ENCODE measurements around the gene ADA. TPM values are rescaled to one million over a fixed set of nuclear protein-coding genes. Genes with fewer than 3 reads are reported as not detected.

ADA gene
- total RNA-seq, 1 experiment from 2014 or later, result 9.6 TPM

DNA sequence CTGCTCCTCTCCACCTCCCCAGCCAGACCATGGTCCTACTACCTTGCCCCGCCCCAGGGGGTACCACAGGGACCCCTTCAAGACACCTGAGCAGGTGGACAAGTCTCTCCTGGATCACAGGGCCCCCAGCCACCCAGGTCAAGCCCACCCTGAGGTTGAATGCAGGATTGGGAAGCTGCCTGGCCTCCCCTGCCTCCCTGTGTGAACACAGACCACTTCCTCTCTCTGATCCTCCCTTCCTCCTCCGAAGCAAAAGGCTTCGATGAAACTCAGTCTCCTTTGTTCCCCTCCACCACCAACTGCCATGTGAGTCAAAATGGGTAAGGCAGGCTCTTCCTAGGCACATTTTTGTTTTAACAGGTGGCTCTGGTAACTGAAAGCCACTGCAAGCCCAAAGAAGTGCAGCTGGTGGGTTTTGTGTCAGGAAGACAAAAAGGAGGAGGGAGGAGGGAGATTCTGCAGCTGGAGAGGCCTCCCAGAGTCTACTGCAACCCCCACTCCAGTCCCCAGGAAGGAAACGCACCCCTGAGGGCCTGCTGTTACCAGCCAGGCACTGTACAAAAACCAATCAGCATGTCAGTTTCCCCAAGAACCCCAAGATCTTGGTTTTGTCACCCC, 5.4 kb downstream of the ADA start:
- H3K4me1 ChIP-seq (replicated peaks), result peaks cover 47% of the 10 kb centered on the region
- no peaks in the 10 kb centered on the region for H3K27me3 ChIP-seq (replicated peaks)
- no peak for DNase-seq (ENCODE audit: low read depth in 1 of 2, low spot score in 2 of 2)
- H3K4me3 ChIP-seq, result no peak overlapping the region
- H3K36me3 ChIP-seq, result no peaks in the 10 kb centered on the region
- no peaks in the 10 kb centered on the region for H3K9me3 ChIP-seq (replicated peaks)
- no peak overlapping the region for H3K27ac ChIP-seq

DNA sequence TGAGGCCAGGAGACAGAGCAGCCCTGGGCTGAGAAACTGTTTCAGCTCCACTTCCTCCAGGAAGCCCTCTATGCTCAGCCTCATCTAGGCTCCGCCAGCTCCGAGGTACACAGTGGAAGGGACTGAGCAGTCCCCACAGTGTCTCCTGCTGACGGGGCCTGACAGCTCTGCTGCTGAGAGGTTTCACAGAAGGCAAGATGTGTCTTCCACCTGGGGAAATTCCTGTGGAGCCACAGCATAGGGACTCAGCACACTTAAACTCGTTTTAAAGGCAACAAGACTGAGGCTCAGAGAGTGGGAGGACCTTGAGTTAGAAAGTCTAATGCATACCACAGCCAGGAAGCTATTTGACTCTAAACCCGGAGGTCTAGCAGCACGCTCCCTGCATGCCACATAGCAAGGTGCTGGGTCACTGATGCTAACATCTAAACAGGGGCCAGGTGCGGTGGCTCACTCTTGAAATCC, 6.8 kb downstream of the ADA start:
- H3K4me3 ChIP-seq, result no peak overlapping the region
- H3K4me1 ChIP-seq (replicated peaks), result peaks cover 42% of the 10 kb centered on the region
- no peaks in the 10 kb centered on the region for H3K9me3 ChIP-seq (replicated peaks)
- DNase-seq (ENCODE audit: low read depth in 1 of 2, low spot score in 2 of 2), result no peak
- H3K27ac ChIP-seq, result no peak overlapping the region
- H3K27me3 ChIP-seq (replicated peaks), result no peaks in the 10 kb centered on the region
- no peaks in the 10 kb centered on the region for H3K36me3 ChIP-seq

DNA sequence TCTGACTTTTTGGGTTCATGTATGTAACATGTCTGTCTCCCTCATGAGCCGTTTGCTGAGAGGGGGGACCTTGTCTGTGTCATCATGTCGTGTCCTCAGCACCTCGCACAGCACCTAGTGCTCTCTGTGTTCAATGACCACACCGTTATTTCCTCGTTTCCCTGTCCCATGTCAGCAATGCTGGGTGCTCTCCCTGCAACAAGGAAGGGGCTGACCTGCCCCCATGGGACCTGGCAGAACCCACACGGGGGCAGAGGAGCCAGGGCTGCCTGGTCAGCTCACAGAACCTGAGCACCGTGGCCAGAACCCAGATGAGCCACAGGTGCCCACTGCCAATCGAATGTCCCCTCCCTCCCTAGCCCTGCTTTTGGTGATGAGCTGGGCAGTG, 7.3 kb downstream of the ADA start:
- no peak for DNase-seq (ENCODE audit: low read depth in 1 of 2, low spot score in 2 of 2)
- Histone ChIP-seq H3K9me3 (replicated peaks) (no peaks in the 10 kb centered on the region), H3K4me1 (replicated peaks) (peaks cover 42% of the 10 kb centered on the region), H3K27me3 (replicated peaks) (no peaks in the 10 kb centered on the region), H3K27ac (peak overlapping the region; percentile 67), H3K4me3 (no peak overlapping the region), H3K36me3 (no peaks in the 10 kb centered on the region)

DNA sequence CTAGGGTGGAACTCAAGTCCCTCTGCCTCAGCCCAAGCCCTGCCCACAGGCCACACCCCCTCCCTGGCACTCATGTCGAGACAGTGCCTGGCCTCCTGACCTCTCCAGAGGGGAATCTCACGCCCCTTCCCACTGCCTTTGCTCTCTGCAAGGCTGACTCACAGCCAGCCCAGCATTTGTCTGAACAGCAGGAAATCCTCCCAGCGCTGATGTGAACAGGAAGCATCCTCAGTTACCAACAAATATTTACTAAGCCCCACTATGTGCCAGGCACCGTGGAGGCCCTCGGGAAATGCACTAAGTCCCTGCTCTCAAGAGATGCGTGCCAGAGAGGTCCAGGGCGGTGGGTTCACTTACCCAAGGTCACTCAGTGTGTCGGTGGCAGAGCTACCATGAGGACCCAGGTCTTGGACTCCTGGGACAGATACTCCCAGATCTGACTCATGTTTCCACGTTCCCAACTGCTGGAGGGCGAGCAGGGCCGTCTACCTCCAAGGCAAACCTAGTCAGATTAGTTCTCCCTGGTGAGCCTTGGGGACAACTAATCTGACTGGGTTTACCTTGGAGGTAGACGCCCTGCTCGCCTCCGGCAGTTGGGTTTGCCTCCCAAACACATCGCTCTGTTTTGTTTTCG, 7.8 kb downstream of the ADA start:
- Histone ChIP-seq H3K36me3 (no peaks in the 10 kb centered on the region), H3K9me3 (replicated peaks) (no peaks in the 10 kb centered on the region), H3K4me3 (no peak overlapping the region), H3K27ac (peak overlapping the region; percentile 67), H3K27me3 (replicated peaks) (no peaks in the 10 kb centered on the region), H3K4me1 (replicated peaks) (peaks cover 42% of the 10 kb centered on the region)
- DNase-seq (ENCODE audit: low read depth in 1 of 2, low spot score in 2 of 2), result peak; percentile 57 to 71

DNA sequence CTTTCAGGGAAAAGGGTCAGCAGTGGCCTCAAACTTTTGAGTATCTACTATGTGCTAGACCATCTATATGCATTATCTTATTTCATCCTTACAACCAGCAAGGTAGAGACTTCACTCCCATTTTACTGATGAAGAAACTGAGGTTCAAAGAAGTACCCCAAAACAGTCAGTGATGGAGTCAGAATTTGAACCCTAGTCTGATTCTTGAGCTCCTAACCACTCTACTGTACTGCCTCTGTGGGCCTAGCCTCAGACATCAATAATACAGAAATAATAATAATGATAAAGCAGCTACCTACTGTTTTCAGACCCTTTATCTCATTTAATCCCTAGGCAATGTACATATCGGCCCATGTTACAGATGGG, 8.4 kb downstream of the ADA start:
- peaks cover 42% of the 10 kb centered on the region for H3K4me1 ChIP-seq (replicated peaks)
- peak overlapping the region; percentile 67 for H3K27ac ChIP-seq
- no peaks in the 10 kb centered on the region for H3K9me3 ChIP-seq (replicated peaks)
- H3K4me3 ChIP-seq, result no peak overlapping the region
- H3K36me3 ChIP-seq, result no peaks in the 10 kb centered on the region
- no peaks in the 10 kb centered on the region for H3K27me3 ChIP-seq (replicated peaks)
- DNase-seq (ENCODE audit: low read depth in 1 of 2, low spot score in 2 of 2), result no peak

DNA sequence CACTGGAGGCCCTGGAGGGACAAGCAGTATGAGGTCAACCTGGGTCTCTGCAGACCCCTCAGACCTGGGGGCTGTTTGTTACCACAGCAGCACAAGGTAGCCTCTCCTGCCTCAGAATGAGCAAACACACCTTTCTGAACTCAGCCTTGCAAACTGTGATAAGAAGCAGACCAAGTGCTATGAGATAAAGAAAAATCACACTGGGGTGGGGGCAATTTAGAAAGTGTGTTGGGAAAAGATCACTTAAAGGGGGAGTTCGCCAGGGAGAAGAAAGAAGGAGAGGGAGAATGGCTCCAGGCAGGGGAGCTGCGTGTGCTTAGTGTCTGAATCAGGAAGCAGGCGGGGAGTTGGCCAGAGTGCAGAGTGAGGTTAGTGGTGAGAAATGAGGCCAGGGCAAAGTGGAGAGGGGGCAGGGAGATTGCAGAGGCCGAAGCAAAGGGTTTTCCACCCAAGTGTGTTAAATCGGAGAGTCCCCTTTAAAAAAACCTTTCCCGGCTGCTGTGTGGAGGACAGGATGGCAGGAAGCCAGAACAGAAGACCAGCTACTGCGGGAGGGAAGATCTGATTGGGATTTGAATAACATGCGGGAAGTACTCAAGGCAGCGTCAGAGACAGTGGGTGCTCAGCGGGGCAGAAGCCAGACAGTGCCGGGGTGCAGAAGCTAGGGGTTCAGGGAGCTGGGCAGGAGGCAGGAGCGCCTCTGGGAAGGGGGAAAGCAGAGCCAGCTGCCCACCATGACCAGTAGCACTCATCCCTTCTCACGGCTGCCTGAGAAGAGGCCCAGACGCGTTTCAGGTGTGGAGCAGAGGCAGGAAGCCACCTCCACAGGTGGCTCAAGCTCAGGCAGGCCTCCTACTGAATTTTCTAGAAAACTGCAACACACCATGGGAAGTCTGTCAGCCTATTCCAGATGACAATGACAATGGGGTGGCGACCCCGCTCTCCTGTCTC, 9.0 kb downstream of the ADA start:
- no peak overlapping the region for H3K4me3 ChIP-seq

DNA sequence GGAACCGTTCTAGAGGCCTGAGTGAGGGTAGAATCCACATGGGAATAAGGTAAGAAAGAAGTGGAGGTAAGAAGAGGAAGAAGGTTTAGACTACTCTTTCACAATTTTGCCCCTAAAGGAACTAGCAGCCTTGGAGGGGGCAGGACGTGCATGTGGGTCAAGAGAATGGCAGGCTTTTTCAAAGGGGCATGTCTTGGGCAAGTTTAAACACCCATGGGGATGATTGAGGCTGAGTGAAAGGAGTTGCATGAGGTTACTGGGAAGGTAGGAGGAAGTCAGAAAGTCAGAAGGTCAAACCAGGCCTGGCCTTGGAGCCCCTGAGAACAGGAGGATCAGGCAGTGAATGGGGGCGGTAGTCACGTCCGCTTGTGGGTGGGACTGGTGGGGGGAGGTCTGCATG, 10.2 kb downstream of the ADA start:
- H3K4me1 ChIP-seq (replicated peaks), result peaks cover 30% of the 10 kb centered on the region

More for the DNA sequence above, 9.0 kb downstream of the ADA start:
- peak; percentile 58 to 61 for DNase-seq (ENCODE audit: low read depth in 1 of 2, low spot score in 2 of 2)
- Histone ChIP-seq H3K4me1 (replicated peaks) (peaks cover 42% of the 10 kb centered on the region), H3K27ac (peak overlapping the region; percentile 9; the same call in 1 of the 2 replicates), H3K9me3 (replicated peaks) (no peaks in the 10 kb centered on the region), H3K27me3 (replicated peaks) (no peaks in the 10 kb centered on the region), H3K36me3 (no peaks in the 10 kb centered on the region)

DNA sequence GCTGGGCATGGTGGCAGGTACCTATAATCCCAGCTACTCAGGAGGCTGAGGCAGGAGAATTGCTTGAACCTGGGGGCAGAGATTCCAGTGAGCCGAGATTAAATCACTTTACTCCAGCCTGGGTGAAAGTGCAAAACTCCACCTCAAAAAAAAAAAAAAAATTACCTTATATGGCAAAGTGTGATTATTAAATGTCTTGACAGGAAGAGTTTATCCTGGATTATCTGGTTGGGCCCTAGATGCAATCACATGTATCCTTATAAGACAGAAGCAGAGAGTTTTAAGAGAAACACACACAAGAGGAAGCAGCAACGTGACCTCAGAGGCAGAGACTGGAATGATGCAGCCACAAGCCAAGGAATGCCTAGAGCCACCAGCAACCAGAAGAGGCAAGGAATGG, 11.0 kb downstream of the ADA start:
- DNase-seq (ENCODE audit: low read depth in 1 of 2, low spot score in 2 of 2), result no peak
- Histone ChIP-seq H3K4me1 (replicated peaks) (peaks cover 27% of the 10 kb centered on the region), H3K27ac (no peak overlapping the region), H3K36me3 (no peaks in the 10 kb centered on the region), H3K27me3 (replicated peaks) (no peaks in the 10 kb centered on the region), H3K9me3 (replicated peaks) (no peaks in the 10 kb centered on the region), H3K4me3 (no peak overlapping the region)

More for the DNA sequence above, 10.2 kb downstream of the ADA start:
- no peak for DNase-seq (ENCODE audit: low read depth in 1 of 2, low spot score in 2 of 2)
- no peak overlapping the region for H3K4me3 ChIP-seq
- no peak overlapping the region for H3K27ac ChIP-seq
- no peaks in the 10 kb centered on the region for H3K27me3 ChIP-seq (replicated peaks)
- H3K9me3 ChIP-seq (replicated peaks), result no peaks in the 10 kb centered on the region
- no peaks in the 10 kb centered on the region for H3K36me3 ChIP-seq

DNA sequence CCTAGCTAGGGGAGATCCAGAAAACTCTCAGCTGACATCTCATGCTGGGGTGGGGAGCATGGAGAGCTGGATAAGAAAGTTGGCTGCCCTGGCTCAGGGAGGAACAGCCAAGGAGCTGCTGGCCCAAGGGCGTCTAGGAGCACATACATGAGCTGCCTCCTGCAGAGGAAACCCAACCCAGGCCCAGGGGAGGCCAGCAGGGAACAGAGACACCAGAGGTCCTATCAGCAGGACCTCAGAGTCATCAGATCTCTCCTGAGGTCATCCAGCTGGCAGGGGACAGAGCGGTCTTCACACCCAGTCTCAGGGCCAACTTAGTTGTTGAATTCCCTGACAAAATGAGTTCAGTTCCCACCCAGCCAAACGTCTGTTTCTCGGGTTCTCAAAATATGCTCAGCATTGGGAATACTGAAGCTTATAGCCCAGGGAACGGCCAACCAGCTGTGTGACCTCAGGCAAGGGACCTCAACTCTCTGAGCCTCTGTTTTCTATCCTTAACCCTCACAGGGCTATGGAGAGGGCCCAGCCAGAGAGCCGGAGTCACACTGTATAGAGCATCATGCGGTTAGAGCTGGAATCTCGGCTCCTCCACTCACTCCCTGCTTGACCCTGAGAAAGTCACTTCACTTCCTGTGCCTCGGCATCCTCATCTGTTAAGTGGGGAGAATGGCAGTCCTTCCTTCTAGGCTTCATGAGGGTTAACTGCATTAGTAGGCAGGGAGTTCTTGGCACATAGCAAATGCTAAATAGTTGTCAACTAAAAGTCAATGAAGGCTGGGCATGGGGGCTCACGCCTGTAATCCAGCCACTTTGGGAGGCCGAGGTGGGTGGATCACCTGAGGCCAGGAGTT, 13.8 kb downstream of the ADA start:
- H3K4me3 ChIP-seq, result no peak overlapping the region
- H3K4me1 ChIP-seq (replicated peaks), result peaks cover 10% of the 10 kb centered on the region
- no peaks in the 10 kb centered on the region for H3K27me3 ChIP-seq (replicated peaks)
- no peaks in the 10 kb centered on the region for H3K9me3 ChIP-seq (replicated peaks)
- H3K27ac ChIP-seq, result no peak overlapping the region
- H3K36me3 ChIP-seq, result peaks cover 2% of the 10 kb centered on the region; the same call in 1 of the 2 replicates
- no peak for DNase-seq (ENCODE audit: low read depth in 1 of 2, low spot score in 2 of 2)

DNA sequence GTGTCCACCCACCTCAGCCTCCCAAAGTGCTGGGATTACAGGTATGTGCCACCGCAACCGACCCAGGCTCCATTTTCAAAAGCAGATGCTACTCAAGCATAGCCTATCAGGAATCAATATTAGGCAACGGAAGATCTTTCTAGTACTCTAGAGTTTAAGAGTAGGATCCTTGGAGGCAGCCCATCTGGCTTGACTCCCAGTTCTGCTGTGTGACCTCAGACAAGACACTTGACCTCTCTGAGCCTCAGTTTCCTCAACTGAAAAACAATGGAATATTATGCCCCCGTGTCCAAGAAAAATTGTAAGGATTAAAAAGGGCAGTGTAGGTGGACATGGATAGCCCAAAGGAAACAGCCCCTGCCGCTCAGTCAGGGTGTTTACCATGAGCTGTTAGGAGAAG, 14.5 kb downstream of the ADA start:
- no peaks in the 10 kb centered on the region for H3K27me3 ChIP-seq (replicated peaks)
- no peak overlapping the region for H3K27ac ChIP-seq
- no peak for DNase-seq (ENCODE audit: low read depth in 1 of 2, low spot score in 2 of 2)
- peaks cover 2% of the 10 kb centered on the region; the same call in 1 of the 2 replicates for H3K36me3 ChIP-seq
- no peak overlapping the region for H3K4me3 ChIP-seq
- H3K4me1 ChIP-seq (replicated peaks), result peaks cover 2% of the 10 kb centered on the region
- H3K9me3 ChIP-seq (replicated peaks), result no peaks in the 10 kb centered on the region

DNA sequence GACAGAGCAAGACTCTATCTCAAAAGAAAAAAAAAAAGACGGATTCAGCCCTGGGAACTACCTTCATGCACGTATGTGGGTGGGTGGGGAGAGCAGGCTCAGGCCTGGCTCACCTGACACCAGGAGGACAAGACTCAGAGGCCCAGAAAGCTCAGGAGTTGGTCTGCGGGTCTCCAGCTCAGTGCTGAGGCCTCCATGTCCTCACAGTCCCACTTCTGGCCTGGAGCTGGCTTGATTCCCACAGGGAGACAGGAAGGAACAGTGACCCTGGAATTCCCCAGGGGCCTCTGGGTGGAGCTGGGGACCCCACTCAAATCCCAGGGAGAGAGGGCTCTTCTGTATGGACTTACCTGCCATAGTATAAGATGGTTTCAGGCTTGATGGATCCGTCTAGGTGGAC, 15.6 kb downstream of the ADA start:
- Histone ChIP-seq H3K4me1 (replicated peaks) (no peaks in the 10 kb centered on the region), H3K27ac (no peak overlapping the region), H3K9me3 (replicated peaks) (no peaks in the 10 kb centered on the region), H3K36me3 (peaks cover 2% of the 10 kb centered on the region; the same call in 1 of the 2 replicates), H3K4me3 (no peak overlapping the region), H3K27me3 (replicated peaks) (no peaks in the 10 kb centered on the region)
- no peak for DNase-seq (ENCODE audit: low read depth in 1 of 2, low spot score in 2 of 2)

DNA sequence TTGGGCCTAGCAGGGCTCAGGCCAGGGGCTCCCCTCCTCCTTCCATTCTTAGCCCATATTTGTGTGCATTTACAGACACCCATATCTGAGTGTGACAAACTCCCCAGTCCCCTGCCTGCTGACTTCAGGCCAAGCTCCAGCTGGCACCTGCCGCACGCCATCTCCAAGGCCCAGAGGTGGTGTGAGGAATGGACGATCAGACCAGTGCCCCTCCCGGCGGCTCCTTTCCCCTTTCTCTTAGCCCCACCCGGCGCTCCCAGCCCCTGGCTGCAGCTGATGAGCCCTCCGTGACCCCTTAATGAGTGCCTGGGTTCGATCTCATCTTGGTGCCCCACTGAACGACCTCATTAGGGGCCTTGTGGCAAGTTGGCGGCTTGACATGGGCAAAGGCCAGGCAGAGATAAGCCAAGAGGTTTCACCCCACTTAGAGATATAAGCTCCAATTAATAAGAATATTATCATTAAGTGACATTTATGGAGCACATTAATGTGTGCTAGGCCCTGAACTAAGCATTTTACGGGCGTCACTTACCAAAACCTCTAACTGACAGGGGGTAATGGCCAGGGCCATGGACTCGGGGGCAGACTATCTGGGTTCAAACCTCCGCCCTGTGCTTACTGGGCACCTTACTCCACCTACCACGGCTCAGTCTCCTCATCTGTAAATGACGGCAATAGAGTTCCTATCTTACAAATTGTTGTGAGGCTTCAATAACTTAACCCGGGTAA, 17.5 kb downstream of the ADA start:
- DNase-seq (ENCODE audit: low read depth in 1 of 2, low spot score in 2 of 2), result no peak
- Histone ChIP-seq H3K27ac (no peak overlapping the region), H3K36me3 (peaks cover 2% of the 10 kb centered on the region; the same call in 1 of the 2 replicates), H3K4me3 (no peak overlapping the region), H3K9me3 (replicated peaks) (no peaks in the 10 kb centered on the region), H3K4me1 (replicated peaks) (no peaks in the 10 kb centered on the region), H3K27me3 (replicated peaks) (no peaks in the 10 kb centered on the region)

Data from SJSA1 (cell line).